ENCODE measurements around the gene RPL38. TPM values are rescaled to one million over a fixed set of nuclear protein-coding genes. Genes with fewer than 3 reads are reported as not detected.

RPL38 gene
- total RNA-seq, 1 donor from 2014 or later = 288 TPM

DNA sequence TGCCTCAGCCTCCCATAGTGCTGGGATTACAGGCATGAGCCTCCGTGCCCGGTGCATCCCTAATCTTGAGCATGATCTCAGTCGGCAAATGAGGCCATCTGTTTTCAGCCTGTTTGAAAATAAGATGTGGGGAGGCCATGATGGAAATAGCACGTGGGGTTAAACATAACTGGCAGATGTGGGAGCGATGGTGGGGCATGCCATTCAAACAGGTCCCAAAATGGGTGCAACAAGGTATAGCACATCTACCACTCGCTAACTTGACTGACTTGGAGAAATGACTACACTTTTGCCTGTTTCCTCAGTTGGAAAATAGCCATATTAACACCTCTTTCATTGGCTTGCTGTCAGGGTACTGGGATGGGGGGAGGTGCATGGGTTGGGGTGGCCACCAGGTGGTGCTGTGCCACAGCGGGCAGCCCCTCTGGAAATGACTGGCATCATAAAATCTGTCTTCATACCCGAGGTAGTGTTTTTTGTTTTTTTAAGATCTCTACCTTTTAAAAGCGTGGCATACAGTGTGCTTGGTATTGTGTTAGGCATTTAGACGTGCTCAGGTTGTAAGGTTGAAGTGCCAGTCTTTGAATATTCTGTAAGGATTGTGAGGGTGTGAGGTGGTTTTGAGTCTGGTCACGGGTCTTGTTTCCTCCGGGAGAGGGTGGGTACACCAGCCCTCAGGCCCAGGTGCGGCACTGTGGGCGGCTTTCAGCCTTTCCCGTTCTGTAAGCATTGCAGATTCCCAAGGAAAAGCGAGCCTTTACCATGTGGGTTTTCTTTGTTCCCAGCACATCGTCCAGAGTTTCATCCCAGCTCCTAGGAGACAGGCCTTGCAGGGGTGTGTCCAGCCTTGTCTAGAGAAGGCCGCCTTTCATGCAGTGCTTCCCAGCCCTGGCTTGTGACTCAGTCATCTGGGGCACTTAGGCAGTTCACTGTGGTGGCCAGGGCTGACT lies 7.0 kb downstream of the RPL38 start:
- peak; percentile 60 for DNase-seq (ENCODE audit: low read depth)

GRCh38 chr17:74211141-74211911 lies 7.8 kb downstream of the RPL38 start:
- no peak for DNase-seq (ENCODE audit: low read depth)

DNA sequence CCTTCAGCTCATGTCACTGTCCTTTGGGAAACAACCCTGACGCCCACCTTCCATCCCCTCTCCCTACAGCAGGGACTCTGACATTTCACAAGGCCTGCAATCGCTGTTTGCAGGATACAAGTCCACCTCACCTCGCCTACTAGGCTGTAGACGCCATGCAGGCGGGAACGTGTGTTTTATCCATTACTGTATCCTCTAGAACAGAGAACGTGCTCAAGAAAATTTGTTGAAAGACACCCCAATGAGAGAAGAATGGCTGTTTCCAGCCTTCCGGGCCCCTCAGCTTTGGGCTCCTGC lies 8.4 kb downstream of the RPL38 start:
- DNase-seq (ENCODE audit: low read depth) = no peak

DNA sequence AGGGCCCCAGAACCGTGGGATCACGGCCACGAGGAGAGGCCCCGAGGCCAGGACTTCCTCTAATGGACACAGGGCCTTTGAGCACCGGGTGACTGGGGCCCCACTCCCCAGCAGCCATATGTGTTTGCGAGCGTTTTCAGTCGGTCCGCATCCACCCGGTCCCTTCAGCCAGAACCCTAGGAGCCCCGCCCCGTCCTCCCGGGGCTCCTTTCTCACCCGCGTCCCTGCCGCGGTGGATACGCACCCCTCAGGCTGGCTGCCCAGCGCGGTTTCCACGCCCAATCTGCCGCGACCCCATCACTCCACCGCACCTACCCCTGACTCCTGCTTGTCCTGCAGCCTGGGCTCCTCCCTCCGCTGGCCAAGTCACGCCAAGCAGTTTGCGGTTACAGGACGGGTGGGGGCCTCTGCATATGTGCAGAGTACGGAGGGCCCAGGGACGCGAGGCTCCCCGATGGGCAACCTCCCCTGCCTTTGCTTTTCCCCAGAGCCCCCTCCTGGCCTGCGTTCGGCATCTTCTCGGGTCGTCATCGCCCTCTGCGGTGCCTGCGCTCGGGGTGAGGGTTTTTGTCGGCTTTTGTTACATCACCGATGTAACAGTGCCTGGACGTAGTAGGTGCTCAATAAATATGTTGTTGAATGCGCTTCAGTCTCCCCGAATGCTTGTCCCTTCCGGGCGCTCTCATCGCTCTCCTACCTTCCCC lies 8.9 kb downstream of the RPL38 start:
- DNase-seq (ENCODE audit: low read depth) = no peak

DNA sequence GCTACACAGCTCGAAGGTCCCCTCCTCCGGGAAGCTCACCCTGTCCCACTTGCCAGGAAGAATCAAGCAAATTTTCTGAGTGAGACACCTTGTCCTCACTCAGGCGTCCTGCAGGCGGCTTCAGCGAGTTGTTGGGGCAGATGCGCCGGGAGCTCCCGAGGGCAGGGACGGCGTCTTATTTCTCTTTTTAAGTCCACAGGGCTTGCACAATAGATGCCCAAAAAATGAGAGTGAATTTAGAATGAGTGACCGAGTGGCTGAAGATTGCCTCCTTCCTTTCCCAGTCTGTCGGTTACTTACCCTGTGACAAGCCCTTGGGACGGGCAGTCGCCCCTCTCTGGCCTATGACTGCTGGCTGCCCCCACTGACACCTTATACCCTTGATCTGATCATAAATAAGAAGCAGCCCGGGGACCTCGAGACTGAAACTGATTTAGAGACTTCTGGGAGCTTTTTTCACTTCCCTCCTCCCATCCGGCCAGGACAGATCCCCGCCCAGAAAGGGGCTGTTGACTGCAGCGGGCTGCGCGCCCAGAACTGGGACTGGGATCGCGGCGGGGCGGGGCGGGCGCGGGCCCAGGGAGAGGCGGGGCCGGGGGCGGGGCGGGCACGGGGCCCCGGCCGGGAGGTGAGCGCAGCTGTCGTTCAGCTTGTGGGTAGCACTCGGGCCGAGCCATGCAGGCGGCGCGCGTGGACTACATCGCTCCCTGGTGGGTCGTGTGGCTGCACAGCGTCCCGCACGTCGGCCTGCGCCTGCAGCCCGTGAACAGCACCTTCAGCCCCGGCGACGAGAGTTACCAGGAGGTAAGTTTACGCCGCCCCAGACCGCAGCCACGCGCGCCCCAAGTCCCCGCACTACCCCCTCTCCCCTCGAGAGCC lies 9.7 kb downstream of the RPL38 start, which contains the start of gene TTYH2:
TTYH2 (plus strand) TSS at position 659 of the 879 bp plus-strand sequence; CDS start at position 676, 17 bp downstream.
- DNase-seq (ENCODE audit: low read depth) = peak; percentile 92

- DNase-seq (ENCODE audit: low read depth) = no peak
Measured at GRCh38 chr17:74213861-74214391, 10.4 kb downstream of the RPL38 start.

DNA sequence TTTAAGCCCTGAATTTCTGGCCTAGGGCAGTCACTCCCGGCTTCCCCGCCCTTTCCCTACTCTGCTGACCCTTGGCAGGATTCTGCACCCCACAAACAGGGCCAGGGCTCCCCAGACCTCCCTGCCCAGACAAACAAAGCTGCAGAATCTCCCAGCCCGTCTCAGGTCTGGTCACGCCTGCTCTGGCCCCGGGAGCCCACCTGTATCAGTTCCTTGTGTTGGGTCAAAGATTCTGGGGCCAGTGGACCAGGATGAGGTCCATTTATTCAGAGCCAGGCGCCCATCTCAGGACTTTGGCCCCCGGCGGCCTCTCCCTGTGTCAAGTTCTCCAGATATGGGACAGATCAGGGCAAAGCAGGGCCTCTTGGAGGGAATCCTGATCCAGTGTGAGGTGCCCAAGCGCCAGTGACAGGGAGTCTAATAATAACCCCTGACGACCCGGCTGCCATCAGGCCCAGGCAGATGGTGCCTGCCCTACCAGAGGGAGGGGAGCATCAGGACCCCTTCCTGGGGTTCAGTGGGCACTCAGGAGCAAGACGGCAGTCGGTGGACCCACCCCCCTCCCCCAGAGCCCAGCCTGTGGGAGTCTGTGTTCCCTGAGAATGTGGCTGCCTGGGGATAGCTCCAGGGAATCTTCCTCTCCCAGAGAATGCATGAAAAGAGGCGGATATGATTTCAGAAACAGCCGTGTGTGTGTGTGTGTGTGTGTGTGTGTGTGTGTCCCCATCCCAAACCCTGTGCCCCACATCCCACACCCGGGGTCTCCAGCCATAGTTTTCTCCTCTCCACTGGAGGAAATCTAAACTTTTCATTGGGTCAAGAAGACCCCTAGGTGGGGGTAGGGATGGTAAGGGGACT lies 11.2 kb downstream of the RPL38 start:
- peak; percentile 48 for DNase-seq (ENCODE audit: low read depth)

GRCh38 chr17:74215342-74215727 lies 11.9 kb downstream of the RPL38 start:
- DNase-seq (ENCODE audit: low read depth) = no peak

- DNase-seq (ENCODE audit: low read depth) = no peak
Measured at GRCh38 chr17:74216505-74216904, 13.0 kb downstream of the RPL38 start.

DNA sequence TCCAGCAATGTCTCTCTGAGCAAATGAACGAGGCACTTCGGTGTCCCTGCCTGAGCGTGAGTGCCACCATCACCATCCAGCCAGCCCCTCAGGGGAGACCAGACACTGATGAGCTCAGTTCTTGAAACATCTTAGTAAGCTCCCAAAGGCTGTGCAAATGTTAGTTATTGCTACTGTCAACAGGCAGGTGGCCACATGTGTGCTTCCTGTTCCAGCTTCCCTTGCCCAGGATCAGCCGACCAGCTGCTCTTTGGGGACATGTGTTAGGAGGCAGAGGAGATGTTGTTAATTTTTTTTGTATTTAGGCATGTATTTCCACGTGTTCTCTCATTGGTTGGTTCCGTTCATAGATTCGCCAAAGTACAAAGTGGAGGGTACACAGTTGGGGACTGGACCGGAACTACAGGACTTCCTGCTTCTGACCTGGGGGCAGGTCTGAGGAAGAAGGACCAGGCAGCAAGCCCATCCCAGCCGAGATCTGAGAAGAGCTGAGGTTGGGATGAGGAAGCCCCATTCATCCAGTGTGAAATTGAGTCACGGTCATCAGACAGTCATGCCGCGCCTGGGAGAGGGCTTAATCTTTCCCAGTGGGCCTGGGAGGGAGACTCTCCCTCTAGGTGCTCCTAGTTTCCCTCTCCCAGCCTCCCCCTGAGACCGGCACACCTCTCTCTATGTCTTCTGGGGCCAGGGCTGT lies 13.7 kb downstream of the RPL38 start:
- peak; percentile 56 for DNase-seq (ENCODE audit: low read depth)

DNA sequence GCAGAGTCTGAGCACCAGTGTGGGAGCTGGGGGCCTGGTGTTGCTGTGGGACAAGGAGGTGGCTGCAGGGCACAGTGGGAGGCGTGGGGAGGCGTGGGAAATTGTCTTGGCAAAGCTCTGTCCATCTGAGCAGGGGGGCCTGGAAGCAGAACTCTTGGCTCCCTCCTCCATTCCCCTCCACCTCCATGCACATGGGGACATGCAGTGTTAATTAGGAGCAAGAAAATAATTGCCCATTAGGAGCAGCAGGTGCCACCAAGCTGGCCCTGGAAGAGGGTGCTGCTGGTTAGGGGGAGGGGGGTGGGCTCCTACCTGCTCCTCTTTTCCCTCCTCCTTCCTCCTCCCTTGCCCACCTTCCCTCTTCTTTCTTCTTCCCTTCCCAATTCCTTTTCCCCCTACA lies 14.4 kb downstream of the RPL38 start:
- DNase-seq (ENCODE audit: low read depth) = no peak

- DNase-seq (ENCODE audit: low read depth) = no peak
Measured at GRCh38 chr17:74218436-74218835, 15.0 kb downstream of the RPL38 start.

DNA sequence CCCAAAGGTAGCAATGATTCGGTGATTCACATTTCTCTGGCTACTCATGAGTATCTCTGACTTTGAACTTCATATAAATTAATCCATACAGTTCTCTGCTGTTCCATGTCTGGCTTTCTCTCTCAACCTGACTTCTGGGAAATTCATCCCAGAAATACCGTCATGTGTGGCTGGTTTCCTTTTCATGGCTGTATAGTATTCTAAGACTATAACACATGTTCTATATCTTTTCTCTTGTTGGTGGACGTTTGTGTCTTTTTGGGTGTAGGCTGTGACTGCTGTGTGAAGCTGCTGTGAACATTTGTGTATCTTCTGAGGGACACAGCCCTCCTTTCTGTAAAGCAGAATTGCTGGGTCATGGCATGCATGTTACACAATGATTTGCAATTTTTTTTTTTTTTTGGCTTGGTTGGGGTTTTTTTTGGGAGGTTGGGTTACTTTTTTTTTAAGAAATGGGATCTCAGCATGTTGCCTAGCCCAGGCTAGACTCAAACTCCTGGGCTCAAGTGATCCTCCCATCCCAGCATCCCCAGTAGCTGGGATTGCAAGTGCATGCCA lies 16.2 kb downstream of the RPL38 start:
- DNase-seq (ENCODE audit: low read depth) = no peak

- DNase-seq (ENCODE audit: low read depth) = no peak
Measured at GRCh38 chr17:74220219-74220618, 16.7 kb downstream of the RPL38 start.

GRCh38 chr17:74220946-74221818 lies 17.7 kb downstream of the RPL38 start:
- no peak for DNase-seq (ENCODE audit: low read depth)

- no peak for DNase-seq (ENCODE audit: low read depth)
Measured at GRCh38 chr17:74222399-74222798, 18.9 kb downstream of the RPL38 start.

DNA sequence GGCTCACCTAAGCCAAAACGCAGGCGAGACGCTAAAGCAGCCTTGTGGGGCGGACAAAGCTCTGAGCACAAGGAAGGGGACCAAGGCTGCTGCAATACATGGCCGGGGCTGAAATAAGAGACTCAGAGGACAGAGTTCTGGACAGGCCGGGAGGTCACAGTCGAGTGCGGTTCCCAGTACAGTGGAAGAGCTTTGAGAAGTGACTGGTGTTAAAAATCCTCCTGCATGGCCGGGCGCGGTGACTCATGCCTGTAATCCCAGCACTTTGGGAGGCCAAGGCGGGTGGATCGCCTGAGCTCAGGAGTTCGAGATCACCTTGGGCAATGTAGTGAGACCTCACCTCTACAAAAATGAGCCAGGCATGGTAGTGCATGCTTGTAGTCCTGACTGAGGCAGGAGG lies 20.4 kb downstream of the RPL38 start:
- no peak for DNase-seq (ENCODE audit: low read depth)
